Measurements from ENCODE around the gene ZAP70. TPM values are rescaled to one million over a fixed set of nuclear protein-coding genes. Genes with fewer than 3 reads are reported as not detected.
"Not testable (repeated sequence)": the region's sequence is repeated elsewhere in the genome, so short reads cannot be mapped to it uniquely, and the experiment has no call there.

ZAP70 gene
- total RNA-seq, 2 donors from 2014 or later, result 2.2 to 3.4 TPM

- DNase-seq, result no peak
- H3K4me1 ChIP-seq, result no peaks in the 10 kb centered on the region
- no peak overlapping the region for H3K4me3 ChIP-seq
- intact Hi-C loops (cut with DNase I), result no loop called here
- no peaks in the 10 kb centered on the region for H3K27me3 ChIP-seq
- H3K36me3 ChIP-seq, result no peaks in the 10 kb centered on the region
- H3K9me3 ChIP-seq, result no peaks in the 10 kb centered on the region
- TF ChIP-seq, protein P1, sequence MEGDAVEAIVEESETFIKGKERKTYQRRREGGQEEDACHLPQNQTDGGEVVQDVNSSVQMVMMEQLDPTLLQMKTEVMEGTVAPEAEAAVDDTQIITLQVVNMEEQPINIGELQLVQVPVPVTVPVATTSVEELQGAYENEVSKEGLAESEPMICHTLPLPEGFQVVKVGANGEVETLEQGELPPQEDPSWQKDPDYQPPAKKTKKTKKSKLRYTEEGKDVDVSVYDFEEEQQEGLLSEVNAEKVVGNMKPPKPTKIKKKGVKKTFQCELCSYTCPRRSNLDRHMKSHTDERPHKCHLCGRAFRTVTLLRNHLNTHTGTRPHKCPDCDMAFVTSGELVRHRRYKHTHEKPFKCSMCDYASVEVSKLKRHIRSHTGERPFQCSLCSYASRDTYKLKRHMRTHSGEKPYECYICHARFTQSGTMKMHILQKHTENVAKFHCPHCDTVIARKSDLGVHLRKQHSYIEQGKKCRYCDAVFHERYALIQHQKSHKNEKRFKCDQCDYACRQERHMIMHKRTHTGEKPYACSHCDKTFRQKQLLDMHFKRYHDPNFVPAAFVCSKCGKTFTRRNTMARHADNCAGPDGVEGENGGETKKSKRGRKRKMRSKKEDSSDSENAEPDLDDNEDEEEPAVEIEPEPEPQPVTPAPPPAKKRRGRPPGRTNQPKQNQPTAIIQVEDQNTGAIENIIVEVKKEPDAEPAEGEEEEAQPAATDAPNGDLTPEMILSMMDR (IDR thresholded peaks at IDR 0.05), result no peak
- no peak overlapping the region for H3K9ac ChIP-seq (ENCODE audit: low read depth in 2 of 2, low read length in 2 of 2)
- H3K27ac ChIP-seq, result no peak overlapping the region
Measured at GRCh38 chr2:97711394-97711711, 2.0 kb upstream of the ZAP70 start.

GRCh38 chr2:97712175-97712574, 1.2 kb upstream of the ZAP70 start:
- H3K27me3 ChIP-seq, result not testable (repeated sequence)

DNA sequence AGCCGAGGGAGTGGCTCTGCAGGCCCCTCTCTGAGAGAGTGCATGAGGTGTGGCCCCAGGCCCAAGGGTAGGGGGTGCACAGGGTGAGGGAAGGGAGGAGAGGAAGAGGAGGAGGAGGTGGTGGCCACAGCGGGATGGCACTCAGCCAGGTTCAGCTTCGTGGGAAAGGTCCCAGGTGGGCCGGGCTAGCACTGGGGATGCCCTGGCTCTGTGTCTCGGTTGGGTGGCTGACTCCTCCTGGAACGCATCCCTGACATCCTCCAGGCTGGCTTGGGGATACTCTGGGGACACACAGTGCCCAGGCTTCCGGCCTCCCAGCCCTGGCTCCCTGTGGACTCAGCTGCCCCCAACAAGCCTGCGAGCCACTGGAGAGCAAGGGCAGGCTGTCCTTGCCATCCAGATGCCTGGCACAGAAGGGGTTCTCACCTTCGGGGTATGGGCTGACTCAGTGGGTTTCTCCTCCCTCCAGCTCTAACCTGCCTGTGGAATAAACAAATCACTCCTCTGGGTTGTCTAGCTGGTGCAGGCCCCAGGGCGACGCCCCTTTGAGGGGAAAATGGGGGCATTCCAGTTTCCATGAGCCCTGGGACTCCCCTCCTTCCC, 582 bp upstream of the ZAP70 start:
- DNase-seq, result no peak
- Histone ChIP-seq H3K9me3 (no peaks in the 10 kb centered on the region), H3K36me3 (no peaks in the 10 kb centered on the region), H3K27me3 (no peaks in the 10 kb centered on the region), H3K9ac (ENCODE audit: low read depth in 2 of 2, low read length in 2 of 2) (peak overlapping the region; percentile 12 to 19), H3K4me1 (no peaks in the 10 kb centered on the region), H3K27ac (peak overlapping the region; percentile 17), H3K4me3 (no peak overlapping the region)
- TF ChIP-seq, protein P1 (IDR thresholded peaks at IDR 0.05), result no peak
- intact Hi-C loops (cut with DNase I), result no loop called here

More at GRCh38 chr2:97712175-97712574, 1.2 kb upstream of the ZAP70 start:
- H3K27ac ChIP-seq; H3K4me1 ChIP-seq; H3K4me3 ChIP-seq; H3K9ac ChIP-seq (ENCODE audit: low read depth in 2 of 2, low read length in 2 of 2); intact Hi-C loops (cut with DNase I); H3K9me3 ChIP-seq; H3K36me3 ChIP-seq; DNase-seq: not testable (repeated sequence)

DNA sequence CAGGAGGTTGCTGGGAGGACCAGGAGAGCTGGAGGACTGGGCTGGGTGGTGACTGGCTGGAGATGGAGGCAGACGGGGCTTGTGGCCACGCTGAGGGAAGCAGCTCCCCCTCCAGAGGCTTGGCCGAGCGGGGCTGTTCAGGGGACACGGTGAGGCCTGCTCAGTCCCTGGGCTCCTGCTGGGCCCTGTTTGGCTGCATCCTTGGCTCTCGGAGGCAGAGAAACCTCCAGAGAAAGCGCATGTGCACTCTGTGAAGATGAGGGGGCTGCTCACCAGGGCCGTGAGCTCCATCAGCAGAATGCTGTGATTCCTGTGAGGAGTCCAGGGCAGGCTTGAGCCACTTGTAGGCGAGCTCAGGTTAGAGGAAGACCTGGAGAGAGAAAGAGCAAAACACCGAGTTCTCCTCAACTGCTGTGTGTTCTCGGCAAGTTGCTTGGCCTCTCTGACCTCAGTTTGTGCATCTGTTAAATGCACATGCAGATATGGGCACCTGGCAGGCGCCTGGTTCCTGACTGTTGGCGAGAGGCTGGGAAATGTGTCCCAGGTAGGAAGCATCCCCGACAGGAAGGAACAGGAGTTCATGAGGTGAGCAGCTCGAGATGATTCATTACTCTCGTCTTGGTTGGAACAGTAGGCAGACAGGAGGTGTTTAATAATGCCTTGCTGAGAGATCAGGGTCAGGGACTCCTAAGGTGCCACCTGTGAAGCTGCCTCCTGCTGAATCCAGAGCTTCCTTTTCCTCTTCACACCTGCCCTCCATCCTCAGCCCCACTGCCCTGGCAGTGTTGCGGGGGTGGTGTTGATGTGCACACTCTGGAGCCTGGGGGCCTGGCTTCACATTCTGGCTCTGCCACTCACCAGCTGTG, 941 bp downstream of the ZAP70 start:
- Histone ChIP-seq H3K4me3 (peak overlapping the region; percentile 20), H3K9me3 (no peaks in the 10 kb centered on the region), H3K27ac (no peak overlapping the region), H3K36me3 (no peaks in the 10 kb centered on the region), H3K27me3 (no peaks in the 10 kb centered on the region), H3K4me1 (no peaks in the 10 kb centered on the region), H3K9ac (ENCODE audit: low read depth in 2 of 2, low read length in 2 of 2) (peak overlapping the region; percentile 19 to 46)
- TF ChIP-seq, protein P1 (IDR thresholded peaks at IDR 0.05), result no peak
- no peak for DNase-seq
- intact Hi-C loops (cut with DNase I), result no loop called here

GRCh38 chr2:97714950-97715652, 1.7 kb downstream of the ZAP70 start:
- Histone ChIP-seq H3K9ac (ENCODE audit: low read depth in 2 of 2, low read length in 2 of 2) (no peak overlapping the region), H3K27me3 (no peaks in the 10 kb centered on the region), H3K27ac (no peak overlapping the region), H3K9me3 (no peaks in the 10 kb centered on the region), H3K36me3 (no peaks in the 10 kb centered on the region), H3K4me1 (no peaks in the 10 kb centered on the region), H3K4me3 (no peak overlapping the region)
- intact Hi-C loops (cut with DNase I), result no loop called here
- TF ChIP-seq, protein P1 (IDR thresholded peaks at IDR 0.05), result no peak
- DNase-seq, result no peak

Measured in colonic mucosa (tissue), 4 donors.